HCT116 (cell line): ENCODE data around the gene FKBP1C. TPM values are rescaled to one million over a fixed set of nuclear protein-coding genes. Genes with fewer than 3 reads are reported as not detected.
"Not testable (repeated sequence)": the region's sequence is repeated elsewhere in the genome, so short reads cannot be mapped to it uniquely, and the experiment has no call there.

Experiments used
- ATAC-seq: fragments of 200-7000 bp; cut with Tn5 transposase; 2 replicates; pipeline ENCODE4 v1.9.1; 2020; ENCODE audit warnings: mild to moderate bottlenecking, moderate library complexity
- BruUV-seq: library from RNA; stranded (reverse); fragments of 400-500 nt; replicated peaks from 2 replicates; lab custom pipeline; 2021; lab: Mats Ljungman, UMichigan
- CTCF ChIA-PET: fragments of 300-600 bp; sonication (Branson Sonifier 250); formaldehyde crosslinking; loops from one replicate; lab custom pipeline; 2021; ENCODE audit warnings: antibody characterized with exemption; lab: Charles Lee
- POLR2A ChIA-PET: fragments of 300-600, 350-600 bp; sonication (Branson Sonifier 250); formaldehyde crosslinking; loops from one replicate; lab custom pipeline; 2021; ENCODE audit warnings: antibody characterized with exemption; lab: Charles Lee
- RAD21 ChIA-PET, 2 experiments: fragments of 300-600 bp; sonication (Branson Sonifier 250); formaldehyde crosslinking; loops; one replicate each; lab custom pipeline; 2023; ENCODE audit warnings: low total read pairs in 2 of 2; ENCODE audit not compliant: uncharacterized antibody in 2 of 2, unreplicated experiment in 2 of 2, low non-redundant PET in 1 of 2; lab: Charles Lee
- DNase-seq: peaks from one replicate; pipeline ENCODE4 v3.0.0-alpha.2; 2010; ENCODE audit warnings: low read depth, low spot score
- H2AFZ ChIP-seq: fragments of 200-600 bp; shearing (Covaris generic), sonication (generic); 2 replicates; pipeline ENCODE4 v1.6.1; 2017; ENCODE audit warnings: low read depth, mixed run types, mixed read lengths, antibody characterized with exemption, low read length; ENCODE audit not compliant: poor library complexity, severe bottlenecking
- H3K27ac ChIP-seq: 2 replicates; pipeline ENCODE4 v1.5.1; 2012; ENCODE audit warnings: low read depth, low read length
- H3K27me3 ChIP-seq: fragments of 200-600 bp; sonication (generic); 2 replicates; pipeline ENCODE4 v1.6.1; 2016; ENCODE audit warnings: mixed run types, low read length, mixed read lengths; ENCODE audit not compliant: insufficient read depth
- H3K36me3 ChIP-seq, 2 experiments: fragments of 200-500 bp in 1 of 2; fragments of 200-600 bp in 1 of 2; sonication (Bioruptor generic) in 1 of 2; sonication (generic) in 1 of 2; 2 replicates each; pipeline versions ENCODE4 v1.5.1 to v1.6.1; 2014 to 2016; ENCODE audit warnings: low read length in 2 of 2, inconsistent platforms in 1 of 2, mixed read lengths in 1 of 2, mixed run types in 1 of 2; ENCODE audit not compliant: insufficient read depth in 2 of 2, control insufficient read depth in 1 of 2
- H3K4me1 ChIP-seq, 2 experiments: fragments of 200-600 bp in 1 of 2; sonication (generic) in 1 of 2; 2 replicates each; pipeline versions ENCODE4 v1.5.1 to v1.6.1; 2012 to 2017; ENCODE audit warnings: low read length in 2 of 2, inconsistent platforms in 1 of 2, mild to moderate bottlenecking in 1 of 2, mixed read lengths in 1 of 2, mixed run types in 1 of 2, moderate library complexity in 1 of 2; ENCODE audit not compliant: insufficient read depth in 2 of 2, control insufficient read depth in 1 of 2
- H3K4me2 ChIP-seq: fragments of 200-600 bp; sonication (generic); 2 replicates; pipeline ENCODE4 v1.6.1; 2017; ENCODE audit warnings: mixed run types, low read length, mixed read lengths
- H3K4me3 ChIP-seq, 2 experiments: fragments of 200-600 bp in 1 of 2; sonication (generic) in 1 of 2; replicated peaks in 1 of 2; 2 replicates each; pipeline ENCODE4 v1.5.1; 2011 to 2016; ENCODE audit warnings: low read length in 2 of 2, control low read depth in 1 of 2, low read depth in 1 of 2, mild to moderate bottlenecking in 1 of 2, mixed read lengths in 1 of 2, mixed run types in 1 of 2
- H3K79me2 ChIP-seq: fragments of 200-600 bp; sonication (generic); 2 replicates; pipeline ENCODE4 v1.6.1; 2017; ENCODE audit warnings: mild to moderate bottlenecking, mixed run types, low read length, moderate library complexity, mixed read lengths; ENCODE audit not compliant: insufficient read depth
- H3K9ac ChIP-seq: fragments of 200-600 bp; sonication (generic); 2 replicates; pipeline ENCODE4 v1.6.1; 2016; ENCODE audit warnings: low read length, mixed read lengths
- H3K9me2 ChIP-seq: fragments of 200-600 bp; sonication (generic), shearing (Covaris generic); 2 replicates; pipeline ENCODE4 v1.6.1; 2017; ENCODE audit warnings: mixed run types, mild to moderate bottlenecking, moderate library complexity; ENCODE audit not compliant: insufficient read depth
- H3K9me3 ChIP-seq, 2 experiments: fragments of 200-500 bp in 1 of 2; fragments of 200-600 bp in 1 of 2; sonication (Bioruptor generic) in 1 of 2; sonication (generic) in 1 of 2; 2 replicates each; pipeline ENCODE4 v1.6.1; 2014 to 2017; ENCODE audit warnings: low read length in 2 of 2, mixed read lengths in 2 of 2, inconsistent platforms in 1 of 2, low read depth in 1 of 2, mild to moderate bottlenecking in 1 of 2, mixed run types in 1 of 2, moderate library complexity in 1 of 2; ENCODE audit not compliant: control insufficient read depth in 1 of 2, insufficient read depth in 1 of 2
- H4K20me1 ChIP-seq: fragments of 200-600 bp; sonication (generic), shearing (Covaris generic); 2 replicates; pipeline ENCODE4 v1.6.1; 2017; ENCODE audit warnings: mixed run types, mild to moderate bottlenecking, moderate library complexity; ENCODE audit not compliant: insufficient read depth
- intact Hi-C: fragments of 100-400 bp; cut with micrococcal nuclease; formaldehyde crosslinking; loops from 2 replicates; pipeline ENCODE4 v1.10.0; 2022
- total RNA-seq: library from RNA; stranded (reverse); gene quantifications from one replicate; pipeline ENCODE4 v1.2.1, GENCODE V29; 2021; ENCODE audit not compliant: unreplicated experiment

Gene FKBP1C
- total RNA-seq, 1 experiment from 2014 or later = 1.6 TPM

DNA sequence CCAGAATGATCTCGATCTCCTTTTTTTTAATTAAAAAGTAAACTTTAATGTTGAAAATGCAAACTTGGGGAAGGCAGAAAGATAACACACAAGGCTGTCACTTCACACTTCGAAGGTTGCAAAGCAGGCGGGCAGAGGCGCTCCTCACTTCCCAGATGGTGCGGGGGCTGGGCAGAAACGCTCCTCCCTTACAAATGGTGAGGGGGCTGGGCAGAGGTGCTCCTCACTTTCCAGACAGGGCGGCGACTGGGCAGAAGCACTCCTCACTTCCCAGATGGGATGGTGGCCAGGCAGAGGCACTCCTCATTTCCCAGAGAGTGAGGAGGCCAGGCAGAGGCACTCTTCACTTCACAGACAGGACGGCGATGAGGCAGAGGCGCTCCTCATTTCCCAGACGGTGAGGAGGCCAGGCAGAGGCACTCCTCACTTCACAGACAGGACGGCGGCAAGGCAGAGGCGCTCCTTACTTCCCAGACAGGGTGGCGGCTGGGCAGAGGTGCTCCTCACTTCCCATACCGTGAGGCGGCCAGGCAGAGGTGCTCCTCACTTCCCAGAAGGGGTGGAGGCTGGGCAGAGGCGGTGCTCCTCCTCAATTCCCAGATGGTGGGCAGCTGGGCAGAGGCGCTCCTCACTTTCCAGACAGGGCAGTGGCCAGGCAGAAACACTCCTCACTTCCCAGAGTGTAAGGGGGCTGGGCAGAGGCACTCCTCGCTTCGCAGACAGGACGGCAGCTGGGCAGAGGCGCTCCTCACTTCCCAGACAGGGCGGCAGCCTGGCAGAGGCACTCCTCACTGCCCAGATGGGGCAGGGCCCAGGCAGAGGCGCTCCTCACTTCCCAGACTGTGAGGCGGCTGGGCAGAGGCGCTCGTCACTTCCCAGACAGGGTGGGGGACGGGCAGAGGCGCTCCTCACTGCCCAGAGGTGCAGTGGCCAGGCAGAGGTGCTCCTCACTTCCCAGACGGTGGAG lies 16.9 kb downstream of the FKBP1C start:
- H3K9me2 ChIP-seq, DNase-seq, H3K9ac ChIP-seq, BruUV-seq, POLR2A ChIA-PET, intact Hi-C loops, H2AFZ ChIP-seq, H3K4me3 ChIP-seq, ATAC-seq, H3K36me3 ChIP-seq, RAD21 ChIA-PET, H3K27ac ChIP-seq, H3K4me1 ChIP-seq, CTCF ChIA-PET, H3K27me3 ChIP-seq, H3K4me2 ChIP-seq, H3K79me2 ChIP-seq, H3K9me3 ChIP-seq, H4K20me1 ChIP-seq: not testable (repeated sequence)

DNA sequence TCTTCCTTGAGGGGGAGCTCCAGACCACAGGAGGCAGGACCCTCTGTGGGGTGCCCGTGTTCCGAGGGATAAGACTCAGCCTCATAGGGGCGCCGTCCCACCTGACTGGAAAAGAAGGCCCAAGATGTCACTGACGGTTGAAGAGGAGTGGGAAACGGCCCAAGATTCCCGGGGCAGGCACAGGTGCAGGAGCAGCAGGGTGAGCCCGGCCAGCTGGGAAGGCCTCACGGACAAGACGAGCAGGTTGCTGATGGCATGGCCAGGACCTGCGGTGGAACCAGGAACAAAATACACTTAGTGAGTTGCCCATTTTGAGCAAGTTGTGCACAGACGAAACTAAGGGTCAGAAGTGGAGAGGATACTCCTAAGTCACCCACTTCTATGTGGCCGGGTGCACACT lies 18.8 kb downstream of the FKBP1C start:
- POLR2A ChIA-PET, H3K9me2 ChIP-seq, H3K27me3 ChIP-seq, H3K36me3 ChIP-seq, H4K20me1 ChIP-seq, intact Hi-C loops, ATAC-seq, H3K27ac ChIP-seq, H2AFZ ChIP-seq, H3K9me3 ChIP-seq, BruUV-seq, RAD21 ChIA-PET, DNase-seq, H3K9ac ChIP-seq, H3K4me3 ChIP-seq, H3K4me1 ChIP-seq, H3K79me2 ChIP-seq, H3K4me2 ChIP-seq, CTCF ChIA-PET: not testable (repeated sequence)

DNA sequence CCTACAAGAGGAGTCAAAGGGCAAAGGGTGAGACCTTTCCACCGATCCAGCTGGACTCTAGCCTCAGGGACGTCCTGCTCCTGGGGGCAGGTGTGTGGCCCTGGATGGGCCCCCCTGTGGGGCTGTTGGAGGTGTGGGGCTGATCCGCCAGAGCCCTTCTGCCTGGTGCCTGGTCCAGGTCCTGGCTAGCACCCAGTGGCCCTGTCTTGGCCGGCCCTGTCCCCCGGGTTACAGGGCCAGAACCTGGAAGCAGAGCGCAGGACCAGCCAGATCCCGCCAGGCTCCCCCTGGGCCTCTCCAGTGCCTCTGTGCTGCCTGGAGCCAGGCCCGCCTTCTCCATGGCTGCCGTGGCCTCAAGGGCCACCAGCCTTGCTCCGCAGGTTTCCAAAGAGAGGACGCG lies 19.2 kb downstream of the FKBP1C start:
- H2AFZ ChIP-seq, H3K9me3 ChIP-seq, H3K27ac ChIP-seq, BruUV-seq, H3K79me2 ChIP-seq, H3K4me1 ChIP-seq, H4K20me1 ChIP-seq, H3K9me2 ChIP-seq, H3K36me3 ChIP-seq, intact Hi-C loops, DNase-seq, CTCF ChIA-PET, H3K4me2 ChIP-seq, ATAC-seq, POLR2A ChIA-PET, RAD21 ChIA-PET, H3K4me3 ChIP-seq, H3K27me3 ChIP-seq, H3K9ac ChIP-seq: not testable (repeated sequence)
